Loucy (cell line): ENCODE results near the gene SGK2.

Experiments used
- H2AFZ ChIP-seq: fragments of 200-600 bp; sonication (generic); 2 replicates; pipeline ENCODE4 v1.6.0; 2016; ENCODE audit warnings: antibody characterized with exemption, mild to moderate bottlenecking, low read length, moderate library complexity
- H3F3A ChIP-seq: fragments of 200-600 bp; 2 replicates; pipeline ENCODE4 v1.6.0; 2016; ENCODE audit warnings: antibody characterized with exemption, low read depth, mild to moderate bottlenecking
- H3K27me3 ChIP-seq: fragments of 200-600 bp; sonication (generic); 2 replicates; pipeline ENCODE4 v1.6.1; 2014; ENCODE audit warnings: low read length, mild to moderate bottlenecking; ENCODE audit not compliant: insufficient read depth, poor library complexity, severe bottlenecking
- H3K36me3 ChIP-seq: fragments of 200-600 bp; sonication (generic); 2 replicates; pipeline ENCODE4 v1.6.1; 2016; ENCODE audit warnings: low read length; ENCODE audit not compliant: insufficient read depth
- H3K4me1 ChIP-seq: fragments of 200-600 bp; sonication (generic); 2 replicates; pipeline ENCODE4 v1.5.1; 2014; ENCODE audit warnings: low read length, mild to moderate bottlenecking; ENCODE audit not compliant: insufficient read depth, poor library complexity, severe bottlenecking
- H3K4me2 ChIP-seq: fragments of 200-600 bp; sonication (generic); 2 replicates; pipeline ENCODE4 v1.6.0; 2014; ENCODE audit warnings: antibody characterized with exemption, low read length, low read depth, mild to moderate bottlenecking; ENCODE audit not compliant: poor library complexity, severe bottlenecking
- H3K4me3 ChIP-seq: fragments of 200-600 bp; sonication (generic); 2 replicates; pipeline ENCODE4 v1.5.1; 2014; ENCODE audit warnings: low read length, mild to moderate bottlenecking, mixed read lengths; ENCODE audit not compliant: poor library complexity, severe bottlenecking
- H3K79me2 ChIP-seq: fragments of 200-600 bp; sonication (generic); 2 replicates; pipeline ENCODE4 v1.6.1; 2014; ENCODE audit warnings: low read length; ENCODE audit not compliant: insufficient read depth
- H3K9ac ChIP-seq: fragments of 200-600 bp; sonication (generic); 2 replicates; pipeline ENCODE4 v1.6.0; 2014; ENCODE audit warnings: mild to moderate bottlenecking, low read depth, low read length, moderate library complexity; ENCODE audit not compliant: poor library complexity, severe bottlenecking
- H3K9me2 ChIP-seq: fragments of 200-600 bp; sonication (generic); replicated peaks from 2 replicates; pipeline ENCODE4 v1.6.1; 2016; ENCODE audit warnings: low read depth, low read length, mixed read lengths
- H3K9me3 ChIP-seq: fragments of 200-600 bp; sonication (generic); 2 replicates; pipeline ENCODE4 v1.6.1; 2014; ENCODE audit warnings: mild to moderate bottlenecking, antibody characterized with exemption, low read length, low read depth; ENCODE audit not compliant: insufficient read depth
- H4K20me1 ChIP-seq: fragments of 200-600 bp; sonication (generic); 2 replicates; pipeline ENCODE4 v1.6.0; 2014; ENCODE audit warnings: antibody characterized with exemption, low read length, mild to moderate bottlenecking; ENCODE audit not compliant: insufficient read depth, poor library complexity, severe bottlenecking
- EZH2phosphoT487 ChIP-seq: fragments of 200-600 bp; IDR thresholded peaks from 2 replicates; pipeline ENCODE4 v1.6.1; 2018; ENCODE audit warnings: antibody characterized with exemption, mild to moderate bottlenecking, moderate library complexity, borderline replicate concordance
- TF ChIP-seq, protein P1 (sequence below): fragments of 200-600 bp; sonication (generic); conservative IDR thresholded peaks from 2 replicates; pipeline ENCODE4 v1.5.1; 2014; ENCODE audit warnings: mild to moderate bottlenecking, antibody characterized with exemption, low read length

Gene SGK2

DNA sequence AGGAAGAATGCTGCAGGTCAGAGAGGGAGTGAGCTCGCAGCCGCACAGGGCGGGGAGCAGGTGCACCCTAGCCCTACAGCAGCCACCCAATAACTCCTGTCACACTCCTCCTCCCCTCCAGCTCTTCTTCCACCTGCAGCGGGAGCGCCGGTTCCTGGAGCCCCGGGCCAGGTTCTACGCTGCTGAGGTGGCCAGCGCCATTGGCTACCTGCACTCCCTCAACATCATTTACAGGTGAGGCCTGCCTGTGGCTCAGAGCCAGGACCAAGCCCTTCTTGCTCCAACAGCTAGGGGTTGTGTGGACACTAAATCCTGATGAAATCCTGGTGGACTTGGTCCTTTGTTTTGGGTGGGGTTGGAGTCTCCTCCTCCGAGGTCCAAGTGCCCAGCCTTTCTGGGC is 11.7 kb downstream of the SGK2 start:
- no peaks in the 10 kb centered on the region for H3K79me2 ChIP-seq
- no peak overlapping the region for H3K4me2 ChIP-seq
- H3K9ac ChIP-seq, result no peak overlapping the region
- no peaks in the 10 kb centered on the region for H3F3A ChIP-seq
- no peaks in the 10 kb centered on the region for H3K9me2 ChIP-seq
- no peaks in the 10 kb centered on the region for H3K9me3 ChIP-seq
- no peak overlapping the region for H3K4me3 ChIP-seq
- H4K20me1 ChIP-seq, result no peaks in the 10 kb centered on the region
- H2AFZ ChIP-seq, result no peak overlapping the region
- H3K4me1 ChIP-seq, result peaks cover 5% of the 10 kb centered on the region
- TF ChIP-seq EZH2phosphoT487, result no peak
- H3K27me3 ChIP-seq, result no peaks in the 10 kb centered on the region
- H3K36me3 ChIP-seq, result no peaks in the 10 kb centered on the region

DNA sequence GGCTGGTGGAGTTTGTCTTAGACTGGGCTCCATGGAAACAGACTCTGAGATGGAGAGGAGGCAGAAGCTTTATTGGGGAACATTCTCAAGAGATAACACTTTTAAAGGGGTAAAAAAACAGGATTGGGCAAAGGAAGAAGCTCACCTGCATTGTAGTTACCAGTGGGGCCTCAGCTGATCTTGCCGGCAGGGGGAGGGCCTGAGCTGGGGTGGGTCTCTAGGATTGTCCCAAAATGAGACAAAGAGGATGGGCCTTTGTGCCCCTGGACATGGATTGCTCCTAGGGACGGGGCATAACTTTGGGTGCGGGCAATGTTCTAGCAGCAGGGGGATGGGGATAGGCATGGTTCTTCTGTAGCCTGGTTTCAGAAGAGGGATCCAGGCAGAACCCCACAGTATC is 12.5 kb downstream of the SGK2 start:
- Histone ChIP-seq H3K4me3 (no peak overlapping the region), H3K36me3 (no peaks in the 10 kb centered on the region), H3K9ac (no peak overlapping the region), H2AFZ (no peak overlapping the region), H3K27me3 (no peaks in the 10 kb centered on the region), H3K9me2 (no peaks in the 10 kb centered on the region), H3F3A (no peaks in the 10 kb centered on the region), H3K4me1 (peaks cover 13% of the 10 kb centered on the region), H3K79me2 (no peaks in the 10 kb centered on the region), H3K9me3 (no peaks in the 10 kb centered on the region), H3K4me2 (no peak overlapping the region), H4K20me1 (no peaks in the 10 kb centered on the region)
- TF ChIP-seq, protein P1, sequence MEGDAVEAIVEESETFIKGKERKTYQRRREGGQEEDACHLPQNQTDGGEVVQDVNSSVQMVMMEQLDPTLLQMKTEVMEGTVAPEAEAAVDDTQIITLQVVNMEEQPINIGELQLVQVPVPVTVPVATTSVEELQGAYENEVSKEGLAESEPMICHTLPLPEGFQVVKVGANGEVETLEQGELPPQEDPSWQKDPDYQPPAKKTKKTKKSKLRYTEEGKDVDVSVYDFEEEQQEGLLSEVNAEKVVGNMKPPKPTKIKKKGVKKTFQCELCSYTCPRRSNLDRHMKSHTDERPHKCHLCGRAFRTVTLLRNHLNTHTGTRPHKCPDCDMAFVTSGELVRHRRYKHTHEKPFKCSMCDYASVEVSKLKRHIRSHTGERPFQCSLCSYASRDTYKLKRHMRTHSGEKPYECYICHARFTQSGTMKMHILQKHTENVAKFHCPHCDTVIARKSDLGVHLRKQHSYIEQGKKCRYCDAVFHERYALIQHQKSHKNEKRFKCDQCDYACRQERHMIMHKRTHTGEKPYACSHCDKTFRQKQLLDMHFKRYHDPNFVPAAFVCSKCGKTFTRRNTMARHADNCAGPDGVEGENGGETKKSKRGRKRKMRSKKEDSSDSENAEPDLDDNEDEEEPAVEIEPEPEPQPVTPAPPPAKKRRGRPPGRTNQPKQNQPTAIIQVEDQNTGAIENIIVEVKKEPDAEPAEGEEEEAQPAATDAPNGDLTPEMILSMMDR, result no peak
- TF ChIP-seq EZH2phosphoT487, result no peak

DNA sequence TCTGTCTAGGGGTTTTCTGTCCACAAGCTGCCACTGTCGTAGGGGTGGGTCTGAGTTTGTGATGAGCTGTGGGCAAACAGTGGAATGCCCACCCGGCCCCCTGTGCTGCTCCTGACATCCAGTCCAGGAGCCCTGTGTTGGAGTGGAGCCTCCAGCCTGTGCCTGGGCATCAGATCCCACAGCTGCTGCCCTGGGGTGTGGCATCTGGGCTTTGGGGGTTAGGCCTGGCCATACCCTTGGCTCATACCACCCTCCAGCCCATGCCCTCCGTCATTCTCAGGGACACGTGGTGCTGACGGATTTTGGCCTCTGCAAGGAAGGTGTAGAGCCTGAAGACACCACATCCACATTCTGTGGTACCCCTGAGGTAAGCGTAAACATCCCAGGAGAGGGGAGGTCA is 12.9 kb downstream of the SGK2 start:
- no peak overlapping the region for H3K4me3 ChIP-seq
- H3K9me2 ChIP-seq, result no peaks in the 10 kb centered on the region
- H3K9ac ChIP-seq, result no peak overlapping the region
- no peaks in the 10 kb centered on the region for H3K27me3 ChIP-seq
- TF ChIP-seq EZH2phosphoT487, result no peak
- TF ChIP-seq, protein P1, result no peak
- H2AFZ ChIP-seq, result no peak overlapping the region
- no peaks in the 10 kb centered on the region for H4K20me1 ChIP-seq
- no peaks in the 10 kb centered on the region for H3K9me3 ChIP-seq
- H3K4me2 ChIP-seq, result no peak overlapping the region
- H3K36me3 ChIP-seq, result no peaks in the 10 kb centered on the region
- H3K79me2 ChIP-seq, result no peaks in the 10 kb centered on the region
- H3K4me1 ChIP-seq, result peaks cover 16% of the 10 kb centered on the region
- H3F3A ChIP-seq, result no peaks in the 10 kb centered on the region

DNA sequence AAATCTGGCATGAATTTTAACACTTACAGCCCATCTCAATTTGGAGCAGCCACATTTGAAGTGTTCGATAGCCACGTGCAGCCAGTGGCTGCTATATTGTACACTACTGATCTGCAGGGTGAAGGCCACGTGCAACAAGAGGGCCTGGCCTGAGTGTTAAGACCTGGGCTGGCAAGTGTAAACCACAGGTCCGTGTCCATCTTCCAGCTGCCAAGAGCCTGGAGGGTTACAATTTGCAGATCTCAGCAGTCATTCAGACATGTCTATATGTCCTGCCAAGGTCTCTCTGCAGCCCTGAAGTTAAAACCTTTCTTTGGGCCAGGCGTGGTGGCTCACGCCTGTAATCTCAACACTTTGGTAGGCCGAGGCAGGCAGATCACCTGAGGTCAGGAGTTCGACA is 14.1 kb downstream of the SGK2 start:
- Histone ChIP-seq H3K79me2 (no peaks in the 10 kb centered on the region), H4K20me1 (no peaks in the 10 kb centered on the region), H3K27me3 (no peaks in the 10 kb centered on the region), H3K4me1 (peaks cover 16% of the 10 kb centered on the region), H3K9me3 (no peaks in the 10 kb centered on the region), H3K9ac (no peak overlapping the region), H3K9me2 (no peaks in the 10 kb centered on the region), H2AFZ (no peak overlapping the region), H3F3A (no peaks in the 10 kb centered on the region), H3K36me3 (no peaks in the 10 kb centered on the region), H3K4me2 (no peak overlapping the region), H3K4me3 (no peak overlapping the region)
- no peak for TF ChIP-seq EZH2phosphoT487
- TF ChIP-seq, protein P1, result no peak
